Esophagus squamous epithelium (tissue), 4 donors: Measurements from ENCODE around the gene OR13J1.

Experiments used
- POLR2A ChIP-seq, 4 donors: fragments of 450-650 bp; IDR thresholded peaks; one replicate each; pipeline ENCODE4 v1.6.1; 2017; ENCODE audit warnings: antibody characterized with exemption in 4 of 4, mild to moderate bottlenecking in 4 of 4, moderate library complexity in 3 of 4
- TF ChIP-seq, protein P1 (sequence below), 6 experiments: fragments of 450-650 bp in 4 of 6; fragments of 200-600 bp in 2 of 6; sonication (generic) in 2 of 6; IDR thresholded peaks; one replicate each; pipeline ENCODE4 v1.5.1; 2016 to 2019; ENCODE audit warnings: antibody characterized with exemption in 6 of 6, mild to moderate bottlenecking in 4 of 6, moderate library complexity in 4 of 6

DNA sequence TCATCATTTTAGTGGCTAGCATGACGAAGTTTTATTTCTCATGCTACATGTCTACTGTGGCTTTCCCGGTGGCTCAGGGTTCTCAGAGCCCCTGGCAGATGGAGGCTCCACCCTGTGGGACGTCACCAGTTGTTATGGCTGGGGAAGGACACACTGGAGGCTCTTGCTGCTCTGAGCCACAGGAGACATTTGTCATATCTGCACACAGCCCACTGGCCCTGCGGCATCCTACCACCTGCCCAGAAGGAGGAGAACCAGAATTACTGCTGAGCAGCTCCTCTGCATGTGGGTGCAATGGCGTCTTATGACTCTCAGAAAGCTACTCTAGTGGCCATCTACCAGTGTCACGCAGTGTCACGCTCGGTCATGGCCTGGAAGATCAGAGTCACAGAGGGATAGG is 6.6 kb downstream of the OR13J1 start:
- TF ChIP-seq POLR2A (IDR thresholded peaks at IDR 0.05): no peak
- TF ChIP-seq, protein P1, sequence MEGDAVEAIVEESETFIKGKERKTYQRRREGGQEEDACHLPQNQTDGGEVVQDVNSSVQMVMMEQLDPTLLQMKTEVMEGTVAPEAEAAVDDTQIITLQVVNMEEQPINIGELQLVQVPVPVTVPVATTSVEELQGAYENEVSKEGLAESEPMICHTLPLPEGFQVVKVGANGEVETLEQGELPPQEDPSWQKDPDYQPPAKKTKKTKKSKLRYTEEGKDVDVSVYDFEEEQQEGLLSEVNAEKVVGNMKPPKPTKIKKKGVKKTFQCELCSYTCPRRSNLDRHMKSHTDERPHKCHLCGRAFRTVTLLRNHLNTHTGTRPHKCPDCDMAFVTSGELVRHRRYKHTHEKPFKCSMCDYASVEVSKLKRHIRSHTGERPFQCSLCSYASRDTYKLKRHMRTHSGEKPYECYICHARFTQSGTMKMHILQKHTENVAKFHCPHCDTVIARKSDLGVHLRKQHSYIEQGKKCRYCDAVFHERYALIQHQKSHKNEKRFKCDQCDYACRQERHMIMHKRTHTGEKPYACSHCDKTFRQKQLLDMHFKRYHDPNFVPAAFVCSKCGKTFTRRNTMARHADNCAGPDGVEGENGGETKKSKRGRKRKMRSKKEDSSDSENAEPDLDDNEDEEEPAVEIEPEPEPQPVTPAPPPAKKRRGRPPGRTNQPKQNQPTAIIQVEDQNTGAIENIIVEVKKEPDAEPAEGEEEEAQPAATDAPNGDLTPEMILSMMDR (IDR thresholded peaks at IDR 0.05): no peak
